ENCODE measurements around the gene SFRP2.

SFRP2 gene

GRCh38 chr4:153794006-153794405 is 5.1 kb upstream of the SFRP2 start:
- no peaks in the 10 kb centered on the region for H4K20me1 ChIP-seq (ENCODE audit: insufficient read depth, low read length)
- no peak overlapping the region for H3K9ac ChIP-seq (ENCODE audit: low read depth, low read length)
- H3K4me1 ChIP-seq (ENCODE audit: insufficient read depth, low read length) = no peaks in the 10 kb centered on the region
- H3K27ac ChIP-seq (ENCODE audit: low read length) = no peak overlapping the region
- no peaks in the 10 kb centered on the region for H3K9me3 ChIP-seq (ENCODE audit: insufficient read depth, low read length, severe bottlenecking)
- H2AFZ ChIP-seq (ENCODE audit: low read depth, low read length) = no peak overlapping the region
- DNase-seq = no peak
- no peaks in the 10 kb centered on the region for H3K79me2 ChIP-seq (ENCODE audit: insufficient read depth, low read length)
- H3K4me2 ChIP-seq (ENCODE audit: insufficient read depth, low read length) = no peak overlapping the region
- no peaks in the 10 kb centered on the region for H3K36me3 ChIP-seq (ENCODE audit: insufficient read depth, low read length)
- no peak overlapping the region for H3K4me3 ChIP-seq (ENCODE audit: low read depth in 1 of 2, low read length in 2 of 2)
- no peak for TF ChIP-seq EZH2 (IDR thresholded peaks at IDR 0.05; ENCODE audit: borderline replicate concordance, low read depth, low read length, severe bottlenecking)
- TF ChIP-seq CTCF (IDR thresholded peaks at IDR 0.05; ENCODE audit: borderline replicate concordance, extremely low read depth, low read length, poor library complexity, severe bottlenecking) = no peak
- no peaks in the 10 kb centered on the region for H3K27me3 ChIP-seq (ENCODE audit: insufficient read depth, low read length, poor library complexity)
- ATAC-seq (ENCODE audit: insufficient read depth, low read depth) = no peak

- no peak overlapping the region for H3K9ac ChIP-seq (ENCODE audit: low read depth, low read length)
- no peaks in the 10 kb centered on the region for H4K20me1 ChIP-seq (ENCODE audit: insufficient read depth, low read length)
- no peak overlapping the region for H3K4me3 ChIP-seq (ENCODE audit: low read depth in 1 of 2, low read length in 2 of 2)
- H3K36me3 ChIP-seq (ENCODE audit: insufficient read depth, low read length) = no peaks in the 10 kb centered on the region
- no peak for DNase-seq
- H3K27ac ChIP-seq (ENCODE audit: low read length) = no peak overlapping the region
- TF ChIP-seq EZH2 (IDR thresholded peaks at IDR 0.05; ENCODE audit: borderline replicate concordance, low read depth, low read length, severe bottlenecking) (no peak), CTCF (IDR thresholded peaks at IDR 0.05; ENCODE audit: borderline replicate concordance, extremely low read depth, low read length, poor library complexity, severe bottlenecking) (no peak)
- no peaks in the 10 kb centered on the region for H3K79me2 ChIP-seq (ENCODE audit: insufficient read depth, low read length)
- no peaks in the 10 kb centered on the region for H3K27me3 ChIP-seq (ENCODE audit: insufficient read depth, low read length, poor library complexity)
- ATAC-seq (ENCODE audit: insufficient read depth, low read depth) = no peak
- H3K9me3 ChIP-seq (ENCODE audit: insufficient read depth, low read length, severe bottlenecking) = no peaks in the 10 kb centered on the region
- H3K4me2 ChIP-seq (ENCODE audit: insufficient read depth, low read length) = no peak overlapping the region
- H2AFZ ChIP-seq (ENCODE audit: low read depth, low read length) = no peak overlapping the region
- H3K4me1 ChIP-seq (ENCODE audit: insufficient read depth, low read length) = no peaks in the 10 kb centered on the region
These were observed 3.9 kb upstream of the SFRP2 start for GRCh38 chr4:153792618-153793247.

- Histone ChIP-seq H3K9me3 (ENCODE audit: insufficient read depth, low read length, severe bottlenecking) (no peaks in the 10 kb centered on the region), H3K4me1 (ENCODE audit: insufficient read depth, low read length) (no peaks in the 10 kb centered on the region), H3K36me3 (ENCODE audit: insufficient read depth, low read length) (no peaks in the 10 kb centered on the region), H3K27ac (ENCODE audit: low read length) (no peak overlapping the region), H4K20me1 (ENCODE audit: insufficient read depth, low read length) (no peaks in the 10 kb centered on the region), H3K79me2 (ENCODE audit: insufficient read depth, low read length) (no peaks in the 10 kb centered on the region), H2AFZ (ENCODE audit: low read depth, low read length) (no peak overlapping the region), H3K9ac (ENCODE audit: low read depth, low read length) (no peak overlapping the region), H3K27me3 (ENCODE audit: insufficient read depth, low read length, poor library complexity) (no peaks in the 10 kb centered on the region), H3K4me2 (ENCODE audit: insufficient read depth, low read length) (no peak overlapping the region), H3K4me3 (ENCODE audit: low read depth in 1 of 2, low read length in 2 of 2) (no peak overlapping the region)
- ATAC-seq (ENCODE audit: insufficient read depth, low read depth) (no peak), DNase-seq (no peak)
- TF ChIP-seq CTCF (IDR thresholded peaks at IDR 0.05; ENCODE audit: borderline replicate concordance, extremely low read depth, low read length, poor library complexity, severe bottlenecking) = peak; percentile 46
- TF ChIP-seq EZH2 (IDR thresholded peaks at IDR 0.05; ENCODE audit: borderline replicate concordance, low read depth, low read length, severe bottlenecking) = no peak
These were observed 3.1 kb upstream of the SFRP2 start for GRCh38 chr4:153791746-153792617.
